HG03432 (cell line): ENCODE measurements around the gene GLI3.

Experiments used
- ATAC-seq: cut with Tn5 transposase; IDR thresholded peaks from one replicate; pipeline ENCODE4 v1.9.1; 2021; ENCODE audit warnings: mild to moderate bottlenecking, moderate library complexity; ENCODE audit not compliant: unreplicated experiment

GLI3 gene

GRCh38 chr7:42145539-42145938, 91.5 kb downstream of the GLI3 start:
- ATAC-seq = no peak

DNA sequence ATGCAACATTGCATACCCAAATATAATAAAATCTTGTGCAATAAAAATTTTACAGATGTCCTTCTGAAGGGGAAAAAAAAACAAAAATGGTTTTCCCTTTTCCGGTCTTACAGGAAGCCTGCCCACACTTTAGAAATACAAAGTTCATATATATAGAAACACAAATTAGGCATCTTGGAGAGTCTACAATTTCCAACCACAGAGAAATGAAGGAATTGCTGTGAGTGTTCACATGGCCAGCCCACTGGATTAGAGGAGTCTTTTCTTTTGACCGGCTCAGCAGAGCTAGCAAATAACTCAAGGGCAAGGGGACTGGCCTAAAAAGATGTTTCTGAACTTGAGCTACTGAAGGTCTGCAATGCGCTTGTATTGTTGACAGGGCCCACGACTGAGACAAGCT, 92.4 kb downstream of the GLI3 start:
- no peak for ATAC-seq

DNA sequence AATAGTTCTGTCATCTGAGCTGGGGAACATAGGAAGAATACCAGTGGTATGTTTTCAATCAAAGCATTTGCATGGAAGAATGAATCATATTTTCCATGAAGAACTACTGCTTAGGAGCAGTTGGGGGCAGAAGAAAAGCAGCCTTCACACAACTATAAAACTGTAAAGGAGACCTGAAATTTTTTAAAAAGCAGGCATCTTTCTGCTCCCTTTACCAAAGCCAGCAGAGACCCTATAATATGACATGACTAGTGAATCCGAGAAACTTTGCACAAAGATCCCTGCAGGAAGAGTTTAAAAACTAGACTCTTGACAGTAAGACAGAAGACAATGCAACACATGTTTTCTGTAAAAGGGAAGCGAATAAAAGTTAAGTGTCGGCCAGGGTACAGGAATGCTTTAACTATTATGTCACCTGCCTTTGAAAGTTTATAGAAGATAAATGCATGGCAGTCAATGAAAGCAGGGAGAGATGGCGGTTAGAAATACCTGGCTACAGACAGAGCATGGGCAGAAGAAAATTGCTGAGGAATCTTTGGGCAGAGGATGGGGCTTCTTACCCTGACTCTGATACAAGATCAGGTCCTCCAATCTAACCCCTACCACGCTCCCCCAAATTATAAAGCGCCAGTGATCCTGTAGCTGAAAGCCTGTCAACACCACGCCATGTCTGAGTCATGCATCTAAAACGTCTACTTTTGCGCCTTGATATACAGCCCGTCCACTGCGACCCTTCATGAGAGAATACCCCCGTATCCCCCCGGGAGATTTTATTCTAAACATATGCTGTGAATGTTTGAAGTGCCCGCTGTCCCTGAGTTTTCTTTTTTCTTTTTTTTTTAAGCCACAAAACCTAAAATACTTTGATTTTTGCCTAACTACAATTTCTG, 93.1 kb downstream of the GLI3 start:
- no peak for ATAC-seq

DNA sequence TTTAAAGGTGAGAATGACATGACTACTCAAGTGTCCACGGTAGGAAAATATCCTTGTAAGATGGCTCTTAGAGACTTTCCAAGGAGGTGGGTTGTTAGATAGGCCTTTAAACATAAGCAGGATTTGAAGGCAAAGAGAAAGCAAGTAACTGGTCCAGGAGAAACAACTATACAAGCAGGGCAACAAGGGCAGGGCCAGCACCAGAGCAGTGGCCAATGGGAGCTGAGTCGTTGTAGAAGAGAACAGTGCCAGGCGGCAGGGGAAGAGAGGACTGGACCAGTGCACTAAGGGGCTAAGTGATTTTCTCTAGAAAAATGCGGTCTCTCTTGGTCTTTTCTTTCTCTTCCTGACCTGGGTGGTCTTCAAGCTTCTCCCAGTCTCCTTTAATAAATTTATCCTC, 94.9 kb downstream of the GLI3 start:
- ATAC-seq = no peak

- no peak for ATAC-seq
Measured at GRCh38 chr7:42139751-42140150, 97.3 kb downstream of the GLI3 start.

DNA sequence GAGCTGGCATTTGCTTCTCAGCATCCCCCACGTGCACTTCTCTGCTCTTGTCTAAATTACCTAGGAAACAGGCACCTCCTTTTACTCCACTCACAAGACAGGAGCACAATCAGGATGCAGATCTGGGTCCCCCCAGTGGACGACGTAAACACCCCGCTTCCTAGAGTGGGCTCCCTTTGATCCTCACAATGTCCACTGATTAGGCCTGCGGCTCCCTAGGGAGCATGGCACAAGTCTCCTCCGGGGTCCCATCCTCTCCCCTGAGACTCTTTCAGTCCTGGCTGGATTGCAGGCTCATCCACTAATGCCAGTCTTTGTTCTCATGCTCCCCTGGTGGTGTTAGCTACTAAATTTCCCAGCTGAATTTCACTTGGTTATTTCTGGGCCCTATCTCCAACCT, 98.3 kb downstream of the GLI3 start:
- no peak for ATAC-seq

DNA sequence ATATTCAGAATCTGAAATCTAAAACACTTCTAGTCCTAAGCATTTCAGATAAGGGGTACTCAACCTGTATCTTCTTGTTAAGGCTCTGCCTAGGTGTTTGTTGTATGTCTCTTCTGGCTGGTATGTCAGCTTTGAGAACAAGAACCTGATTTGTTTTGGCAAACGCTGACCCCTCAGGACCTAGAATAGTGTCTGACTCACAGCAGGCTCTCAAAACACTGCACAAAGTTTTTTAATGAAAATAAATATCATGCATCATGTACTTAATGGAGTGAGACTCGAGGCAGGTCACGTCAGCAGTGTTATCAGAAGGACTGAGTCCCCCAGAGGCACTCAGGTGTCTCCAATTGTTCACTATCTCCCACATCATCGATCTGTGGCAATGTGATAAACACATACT, 99.1 kb downstream of the GLI3 start:
- ATAC-seq = no peak

GRCh38 chr7:42137431-42137830, 99.6 kb downstream of the GLI3 start:
- no peak for ATAC-seq

DNA sequence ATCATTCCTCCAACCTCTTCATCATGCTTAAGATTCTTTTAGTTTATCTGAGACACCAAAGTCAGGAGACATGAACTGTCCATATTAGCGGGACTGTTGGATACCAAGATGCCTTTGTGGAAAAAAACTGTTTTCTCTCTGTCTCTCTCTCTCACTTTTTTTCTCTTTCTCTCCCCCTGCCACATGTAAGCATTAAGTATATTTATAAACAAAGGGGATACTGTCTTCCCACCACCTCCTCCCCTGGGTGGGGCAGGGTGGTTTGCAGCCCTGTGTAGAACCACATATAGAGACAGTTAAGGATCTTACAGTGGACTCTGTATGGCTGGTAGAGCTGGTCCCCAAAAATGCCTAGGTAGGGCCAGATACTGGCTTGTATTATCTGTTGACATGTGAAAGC, 101.3 kb downstream of the GLI3 start:
- no peak for ATAC-seq

- no peak for ATAC-seq
Measured at GRCh38 chr7:42134276-42134876, 102.6 kb downstream of the GLI3 start.

DNA sequence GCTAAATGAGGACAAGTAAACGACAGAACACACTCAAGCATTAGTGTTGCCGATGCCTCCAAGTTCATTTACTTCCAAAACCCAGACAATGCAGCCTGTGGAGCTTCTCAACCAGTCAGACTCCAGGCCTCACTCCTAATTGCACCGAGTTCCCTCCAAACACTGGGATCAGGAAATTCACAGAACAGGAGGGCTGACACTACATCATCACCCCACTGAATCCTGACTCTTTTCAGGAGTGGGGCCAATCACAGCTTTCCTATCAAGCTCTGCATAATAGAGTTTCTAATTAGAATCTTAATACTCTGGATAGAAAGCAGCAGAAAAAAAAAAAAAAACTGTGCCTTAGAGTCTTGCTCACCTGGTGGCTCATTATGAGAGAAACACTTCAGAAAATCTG, 103.7 kb downstream of the GLI3 start:
- no peak for ATAC-seq

DNA sequence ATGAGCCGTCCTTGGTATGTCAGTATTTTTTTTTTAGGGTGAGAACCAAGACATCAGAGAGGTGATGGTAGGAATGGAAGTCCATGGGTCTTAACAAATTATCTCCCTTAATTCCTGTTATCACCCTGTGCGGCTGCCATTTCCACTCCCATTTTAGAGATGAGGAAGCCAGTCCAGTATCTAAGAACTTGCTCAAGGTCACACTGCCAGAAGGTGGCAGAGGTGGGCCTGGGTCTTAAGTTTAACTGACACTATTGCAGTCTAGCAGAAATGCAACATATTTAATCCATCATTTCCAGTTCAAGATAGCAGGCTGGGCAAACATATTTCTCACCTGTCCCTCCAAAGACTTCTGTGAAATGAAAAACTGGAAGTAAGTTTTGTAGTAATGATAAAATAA, 108.3 kb downstream of the GLI3 start:
- no peak for ATAC-seq

- ATAC-seq = no peak
Measured at GRCh38 chr7:42127232-42127622, 109.8 kb downstream of the GLI3 start.

DNA sequence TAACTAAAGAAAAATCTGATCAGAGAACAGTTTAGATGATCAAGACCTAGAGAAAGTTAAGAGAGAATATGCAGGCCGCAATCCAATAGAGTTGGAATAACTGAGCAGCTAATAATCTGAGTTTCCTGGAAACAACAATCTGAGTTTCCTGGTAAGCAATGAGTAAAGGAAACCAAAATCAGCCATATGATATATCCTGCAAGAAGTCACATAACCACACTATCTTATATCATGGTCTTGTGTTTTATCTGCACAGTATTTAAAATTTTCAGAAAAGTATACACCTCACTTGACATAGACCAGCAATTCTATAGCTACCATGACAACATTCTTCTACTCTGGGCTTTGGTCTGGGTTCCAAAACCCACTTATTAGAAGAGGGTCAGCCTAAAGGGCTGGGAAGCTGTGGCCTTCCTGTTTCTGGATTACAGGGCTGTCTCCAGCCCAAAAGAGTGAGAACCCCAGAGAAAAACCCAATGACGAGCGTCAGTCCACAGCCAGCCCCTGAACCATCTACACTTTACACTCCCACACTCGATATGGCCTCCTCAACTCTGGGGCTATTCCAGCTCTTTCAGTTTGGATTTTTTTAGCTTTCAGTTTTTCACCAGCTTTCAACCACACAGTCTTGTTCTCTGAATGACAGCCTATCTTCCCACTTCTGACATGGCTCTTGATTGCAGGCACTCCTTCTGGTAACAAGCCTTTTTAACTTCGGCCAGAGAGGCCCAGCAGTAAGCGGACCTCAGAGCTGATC, 110.4 kb downstream of the GLI3 start:
- ATAC-seq = no peak

DNA sequence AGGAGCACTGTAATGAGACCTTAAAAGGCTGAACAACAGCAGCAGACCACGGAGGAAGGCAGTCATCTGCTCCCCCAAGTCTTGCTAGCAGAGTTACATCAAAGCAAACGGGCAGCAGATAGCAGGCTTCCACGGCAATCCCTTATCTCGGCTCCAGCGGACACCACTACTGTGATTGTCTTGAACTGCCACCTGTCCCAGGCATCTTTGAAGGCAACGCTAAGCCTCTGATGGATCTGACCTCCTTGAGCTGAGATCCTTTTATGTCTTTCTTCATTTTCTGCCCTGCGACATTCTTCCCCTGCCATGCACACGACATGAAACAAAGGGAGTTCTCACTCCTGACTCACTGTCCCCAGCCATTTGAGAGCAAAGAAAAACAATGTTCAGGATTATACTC, 111.7 kb downstream of the GLI3 start:
- no peak for ATAC-seq

DNA sequence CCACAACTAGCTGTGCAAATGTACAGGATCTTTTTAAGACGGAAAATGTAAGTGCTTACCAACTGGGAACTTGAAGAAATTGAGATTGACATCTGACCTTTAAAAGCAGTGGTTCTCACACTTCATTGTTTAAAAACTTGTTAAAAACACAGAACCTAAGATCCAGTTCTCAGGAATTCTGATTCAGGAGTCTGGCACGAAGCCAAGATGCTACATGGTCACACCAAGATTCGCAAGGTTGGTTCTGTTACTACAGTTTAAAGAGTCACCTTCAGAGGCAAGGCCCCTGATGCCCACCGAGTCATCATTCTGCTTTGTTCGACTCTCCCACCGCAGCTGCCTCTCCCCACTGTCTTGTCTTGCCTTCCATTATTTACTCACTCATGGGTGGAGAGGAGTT, 113.3 kb downstream of the GLI3 start:
- no peak for ATAC-seq

DNA sequence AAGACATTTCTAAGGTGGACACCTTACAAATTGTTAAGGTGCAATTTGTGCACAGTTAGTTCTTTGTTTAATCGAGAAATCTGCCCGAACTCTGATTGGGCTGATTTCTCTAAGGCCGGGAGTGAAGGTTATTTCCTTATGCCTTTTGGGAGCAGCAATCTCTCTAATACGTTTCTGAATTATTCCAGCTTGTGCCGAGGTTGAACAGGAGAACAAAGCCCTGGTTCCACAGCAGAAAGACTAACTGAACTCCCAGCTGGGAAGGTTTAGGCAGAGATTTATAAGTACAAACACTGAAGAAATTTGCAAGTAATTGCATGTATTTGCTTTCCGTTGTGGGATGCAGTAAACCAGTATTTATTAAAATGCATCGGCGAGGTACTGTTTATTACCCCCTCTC, 116.8 kb downstream of the GLI3 start:
- no peak for ATAC-seq

DNA sequence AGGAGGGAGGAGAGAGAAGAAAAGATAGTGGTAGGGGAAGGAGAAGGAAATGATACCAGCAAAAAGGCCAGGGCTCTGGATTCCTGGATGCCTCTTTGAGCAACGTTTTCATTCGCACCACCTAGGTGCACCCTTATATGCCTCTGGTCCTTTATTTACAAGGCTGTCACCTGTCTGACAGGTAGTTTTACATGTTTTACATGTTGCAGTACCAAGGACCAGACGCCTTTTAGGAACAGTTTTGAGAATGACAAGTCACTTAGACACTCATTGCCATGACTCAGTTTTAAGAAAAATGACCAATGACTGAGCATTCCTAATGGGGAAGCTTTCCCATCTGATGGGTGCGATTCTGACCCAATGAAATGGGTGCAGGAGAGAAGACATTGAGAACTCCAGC, 119.8 kb downstream of the GLI3 start:
- no peak for ATAC-seq

- ATAC-seq = no peak
Measured at GRCh38 chr7:42115795-42116194, 121.2 kb downstream of the GLI3 start.

DNA sequence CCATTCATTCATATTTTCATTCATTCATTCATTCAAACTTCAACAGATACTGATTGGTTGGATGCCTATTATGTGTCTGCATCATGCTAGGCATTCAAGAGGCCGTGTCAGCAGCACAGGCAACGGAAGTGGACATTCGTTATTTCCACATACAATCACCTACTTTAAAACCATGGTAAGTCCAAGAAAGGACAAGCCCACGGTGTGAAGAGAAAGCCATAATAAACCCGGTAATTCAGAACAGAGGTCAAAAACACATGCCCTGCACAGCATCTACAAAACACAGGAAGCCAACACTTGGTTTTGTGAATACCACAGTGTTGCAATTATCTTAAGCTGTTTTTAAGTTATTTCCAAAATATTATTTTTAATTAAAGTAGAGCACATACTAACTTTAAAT, 126.7 kb downstream of the GLI3 start:
- no peak for ATAC-seq

GRCh38 chr7:42108803-42109528, 128.0 kb downstream of the GLI3 start:
- ATAC-seq = no peak
